WTC11 (cell line): ENCODE data around the gene ZC2HC1B.

ENCODE experiments used
- NR2C2 ChIP-seq: sonication (generic); formaldehyde crosslinking; IDR thresholded peaks from 2 replicates; pipeline ENCODE4 v1.8.0; 2022; ENCODE audit warnings: mild to moderate bottlenecking, missing genetic modification reagents
- NR3C1 ChIP-seq: sonication (generic); formaldehyde crosslinking; conservative IDR thresholded peaks from 2 replicates; pipeline ENCODE4 v1.8.1; 2023; ENCODE audit warnings: low read depth, mild to moderate bottlenecking, missing genetic modification reagents
- TF ChIP-seq, protein P1 (sequence below): fragments of 200-600 bp; IDR thresholded peaks from 2 replicates; pipeline ENCODE4 v1.8.0; 2022; ENCODE audit warnings: antibody characterized with exemption
- TF ChIP-seq, protein P2 (sequence below): fragments of 250-450 bp; sonication (Bioruptor Pico); conservative IDR thresholded peaks from 2 replicates; pipeline ENCODE4 v1.9.0; 2021; ENCODE audit warnings: mild to moderate bottlenecking

DNA sequence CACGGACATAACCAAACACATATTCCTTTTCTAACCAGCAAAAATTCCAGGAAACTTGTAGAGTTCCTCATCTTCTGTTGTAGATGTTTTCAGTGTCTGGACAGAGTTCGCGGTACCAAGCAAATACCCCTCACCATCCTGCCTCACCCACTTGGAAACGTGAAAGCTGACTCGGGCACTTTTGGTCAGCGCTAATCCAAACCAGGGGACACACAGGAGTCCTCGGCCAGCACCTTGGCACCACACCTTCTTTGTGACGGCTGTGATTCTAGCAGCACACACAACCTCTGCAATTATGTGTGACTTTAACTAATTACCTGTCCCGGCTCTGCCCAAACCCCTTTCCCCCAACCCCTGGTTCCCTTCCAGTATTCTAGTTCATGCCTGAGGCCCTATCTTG, 85.7 kb downstream of the ZC2HC1B start:
- TF ChIP-seq NR2C2 (CRISPR knock-in tag) = no peak
- no peak for TF ChIP-seq NR3C1
- TF ChIP-seq, protein P1, sequence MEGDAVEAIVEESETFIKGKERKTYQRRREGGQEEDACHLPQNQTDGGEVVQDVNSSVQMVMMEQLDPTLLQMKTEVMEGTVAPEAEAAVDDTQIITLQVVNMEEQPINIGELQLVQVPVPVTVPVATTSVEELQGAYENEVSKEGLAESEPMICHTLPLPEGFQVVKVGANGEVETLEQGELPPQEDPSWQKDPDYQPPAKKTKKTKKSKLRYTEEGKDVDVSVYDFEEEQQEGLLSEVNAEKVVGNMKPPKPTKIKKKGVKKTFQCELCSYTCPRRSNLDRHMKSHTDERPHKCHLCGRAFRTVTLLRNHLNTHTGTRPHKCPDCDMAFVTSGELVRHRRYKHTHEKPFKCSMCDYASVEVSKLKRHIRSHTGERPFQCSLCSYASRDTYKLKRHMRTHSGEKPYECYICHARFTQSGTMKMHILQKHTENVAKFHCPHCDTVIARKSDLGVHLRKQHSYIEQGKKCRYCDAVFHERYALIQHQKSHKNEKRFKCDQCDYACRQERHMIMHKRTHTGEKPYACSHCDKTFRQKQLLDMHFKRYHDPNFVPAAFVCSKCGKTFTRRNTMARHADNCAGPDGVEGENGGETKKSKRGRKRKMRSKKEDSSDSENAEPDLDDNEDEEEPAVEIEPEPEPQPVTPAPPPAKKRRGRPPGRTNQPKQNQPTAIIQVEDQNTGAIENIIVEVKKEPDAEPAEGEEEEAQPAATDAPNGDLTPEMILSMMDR = no peak
- TF ChIP-seq, protein P2, sequence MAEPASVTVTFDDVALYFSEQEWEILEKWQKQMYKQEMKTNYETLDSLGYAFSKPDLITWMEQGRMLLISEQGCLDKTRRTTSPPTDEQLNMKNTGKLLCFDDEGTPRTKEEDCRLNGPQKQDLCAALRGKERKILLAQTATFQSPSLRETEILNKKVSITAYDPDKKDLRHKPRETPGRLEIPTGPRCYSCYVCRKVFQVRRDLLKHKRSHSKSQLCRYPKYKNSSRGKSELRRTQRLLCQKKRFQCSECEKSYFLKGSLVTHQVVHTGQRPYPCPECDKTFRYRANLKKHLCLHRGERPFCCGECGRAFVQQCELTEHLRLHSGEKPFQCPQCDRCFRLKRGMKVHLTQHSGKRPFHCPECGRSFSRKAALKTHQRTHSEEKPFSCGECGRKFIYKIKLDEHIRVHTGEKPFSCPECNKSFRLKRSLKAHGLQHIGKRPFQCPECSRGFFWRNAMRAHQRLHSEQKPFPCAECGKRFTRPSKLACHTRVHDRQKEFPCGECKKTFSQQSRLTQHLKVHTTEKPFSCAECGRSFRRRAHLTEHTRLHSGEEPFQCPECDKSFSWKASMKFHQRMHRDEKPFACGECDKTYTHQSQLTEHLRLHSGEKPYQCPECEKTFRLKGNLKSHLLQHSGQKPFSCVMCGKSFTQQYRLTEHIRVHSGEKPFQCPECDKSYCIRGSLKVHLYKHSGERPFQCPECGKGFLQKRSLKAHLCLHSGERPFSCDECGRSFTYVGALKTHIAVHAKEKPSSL (CRISPR knock-in tag) = no peak
